Lung (tissue), 12 donors: ENCODE results near the gene UBE3A. TPM values are rescaled to one million over a fixed set of nuclear protein-coding genes. Genes with fewer than 3 reads are reported as not detected.

ENCODE experiments used
- ATAC-seq: fragments of 200-7000 bp; cut with Tn5 transposase; one replicate; pipeline ENCODE4 v1.9.1; 2020; ENCODE audit warnings: moderate number of reproducible peaks; ENCODE audit not compliant: insufficient read depth, low FRiP score
- DNase-seq, 3 donors: peaks; one replicate each; pipeline ENCODE4 v3.0.0-alpha.2; 2013 to 2017
- H3K27ac ChIP-seq, 2 donors: one replicate each; pipeline ENCODE4 v1.5.1; 2013; ENCODE audit warnings: mild to moderate bottlenecking in 2 of 2, moderate library complexity in 2 of 2, control low read depth in 1 of 2, inconsistent platforms in 1 of 2, low read depth in 1 of 2, low read length in 1 of 2
- H3K27me3 ChIP-seq, 3 donors: one replicate each; pipeline ENCODE4 v1.5.1; 2013; ENCODE audit warnings: low read length in 2 of 3; ENCODE audit not compliant: control insufficient read depth in 3 of 3, insufficient read depth in 3 of 3
- H3K36me3 ChIP-seq, 4 donors: one replicate each; pipeline ENCODE4 v1.5.1; 2013; ENCODE audit warnings: low read length in 4 of 4, mild to moderate bottlenecking in 1 of 4, moderate library complexity in 1 of 4; ENCODE audit not compliant: control insufficient read depth in 4 of 4, insufficient read depth in 4 of 4
- H3K4me1 ChIP-seq, 5 donors: one replicate each; pipeline ENCODE4 v1.5.1; 2013; ENCODE audit warnings: low read length in 5 of 5, mild to moderate bottlenecking in 2 of 5, moderate library complexity in 1 of 5; ENCODE audit not compliant: control insufficient read depth in 5 of 5, insufficient read depth in 5 of 5
- H3K4me3 ChIP-seq: one replicate; pipeline ENCODE4 v1.5.1; 2013; ENCODE audit warnings: mild to moderate bottlenecking, control low read depth, moderate library complexity
- H3K9ac ChIP-seq, 2 donors: one replicate each; pipeline ENCODE4 v1.5.1; 2013; ENCODE audit warnings: low read length in 2 of 2, control low read depth in 1 of 2; ENCODE audit not compliant: insufficient read depth in 1 of 2
- H3K9me3 ChIP-seq, 4 donors: one replicate each; pipeline ENCODE4 v1.5.1; 2013; ENCODE audit warnings: low read length in 3 of 4, mild to moderate bottlenecking in 1 of 4, moderate library complexity in 1 of 4; ENCODE audit not compliant: control insufficient read depth in 4 of 4, insufficient read depth in 3 of 4
- WGBS, 2 donors: extraction: QIAGEN DNeasy Blood & Tissue Kit; methylation state at CpG; one replicate each; pipeline ENCODE4 v1.1.7; 2013; 5-methylcytosine and 5-hydroxymethylcytosine counted together
- polyA plus RNA-seq, 2 donors: library from polyadenylated mRNA; stranded (reverse); fragments of 200-250 nt; gene quantifications; one replicate each; pipeline ENCODE4 v1.2.1, GENCODE V29; 2013
- total RNA-seq, 2 donors: library from RNA; depleted of rRNA in 1 of 2; stranded (reverse); fragments of >200 nt in 1 of 2; gene quantifications; one replicate each; pipeline ENCODE4 v1.2.1, GENCODE V29; 2014 to 2021
- TF ChIP-seq, protein P1 (sequence below): IDR thresholded peaks from 2 replicates; pipeline ENCODE4 v1.5.1; 2012; ENCODE audit warnings: mild to moderate bottlenecking; ENCODE audit errors: control extremely low read depth, extremely low read depth
- donor health status: control.
- donor health status: control.
- donor health status: Bipolar disorder and iron deficiency.
- donor health status: healthy.
- donor health status: DM: yes; HTN: yes; CAD: no.

Gene UBE3A
- total and polyA plus RNA-seq, 4 donors = 17.3 to 123 (median 59.8) TPM

GRCh38 chr15:25439369-25439836 lies 579 bp upstream of the UBE3A start:
- Histone ChIP-seq H3K27ac (peak overlapping the region; percentile 86 to 99), H3K36me3 (peaks cover 0 to 11% (median 3%) of the 10 kb centered on the region in 4 donors), H3K27me3 (no peaks in the 10 kb centered on the region), H3K4me3 (peak overlapping the region; percentile 99), H3K9me3 (peaks cover 0 to 2% (median 0%) of the 10 kb centered on the region in 4 donors), H3K9ac (peak overlapping the region; percentile 82 to 96), H3K4me1 (peaks cover 0 to 12% (median 6%) of the 10 kb centered on the region in 5 donors)
- TF ChIP-seq, protein P1, sequence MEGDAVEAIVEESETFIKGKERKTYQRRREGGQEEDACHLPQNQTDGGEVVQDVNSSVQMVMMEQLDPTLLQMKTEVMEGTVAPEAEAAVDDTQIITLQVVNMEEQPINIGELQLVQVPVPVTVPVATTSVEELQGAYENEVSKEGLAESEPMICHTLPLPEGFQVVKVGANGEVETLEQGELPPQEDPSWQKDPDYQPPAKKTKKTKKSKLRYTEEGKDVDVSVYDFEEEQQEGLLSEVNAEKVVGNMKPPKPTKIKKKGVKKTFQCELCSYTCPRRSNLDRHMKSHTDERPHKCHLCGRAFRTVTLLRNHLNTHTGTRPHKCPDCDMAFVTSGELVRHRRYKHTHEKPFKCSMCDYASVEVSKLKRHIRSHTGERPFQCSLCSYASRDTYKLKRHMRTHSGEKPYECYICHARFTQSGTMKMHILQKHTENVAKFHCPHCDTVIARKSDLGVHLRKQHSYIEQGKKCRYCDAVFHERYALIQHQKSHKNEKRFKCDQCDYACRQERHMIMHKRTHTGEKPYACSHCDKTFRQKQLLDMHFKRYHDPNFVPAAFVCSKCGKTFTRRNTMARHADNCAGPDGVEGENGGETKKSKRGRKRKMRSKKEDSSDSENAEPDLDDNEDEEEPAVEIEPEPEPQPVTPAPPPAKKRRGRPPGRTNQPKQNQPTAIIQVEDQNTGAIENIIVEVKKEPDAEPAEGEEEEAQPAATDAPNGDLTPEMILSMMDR = no peak
- ATAC-seq = no peak
- DNase-seq = peak in 1 of 3 donors; percentile 57
- WGBS, 2 donors = 6 to 7% methylated on average over 14 of the region's 14 CpGs

DNA sequence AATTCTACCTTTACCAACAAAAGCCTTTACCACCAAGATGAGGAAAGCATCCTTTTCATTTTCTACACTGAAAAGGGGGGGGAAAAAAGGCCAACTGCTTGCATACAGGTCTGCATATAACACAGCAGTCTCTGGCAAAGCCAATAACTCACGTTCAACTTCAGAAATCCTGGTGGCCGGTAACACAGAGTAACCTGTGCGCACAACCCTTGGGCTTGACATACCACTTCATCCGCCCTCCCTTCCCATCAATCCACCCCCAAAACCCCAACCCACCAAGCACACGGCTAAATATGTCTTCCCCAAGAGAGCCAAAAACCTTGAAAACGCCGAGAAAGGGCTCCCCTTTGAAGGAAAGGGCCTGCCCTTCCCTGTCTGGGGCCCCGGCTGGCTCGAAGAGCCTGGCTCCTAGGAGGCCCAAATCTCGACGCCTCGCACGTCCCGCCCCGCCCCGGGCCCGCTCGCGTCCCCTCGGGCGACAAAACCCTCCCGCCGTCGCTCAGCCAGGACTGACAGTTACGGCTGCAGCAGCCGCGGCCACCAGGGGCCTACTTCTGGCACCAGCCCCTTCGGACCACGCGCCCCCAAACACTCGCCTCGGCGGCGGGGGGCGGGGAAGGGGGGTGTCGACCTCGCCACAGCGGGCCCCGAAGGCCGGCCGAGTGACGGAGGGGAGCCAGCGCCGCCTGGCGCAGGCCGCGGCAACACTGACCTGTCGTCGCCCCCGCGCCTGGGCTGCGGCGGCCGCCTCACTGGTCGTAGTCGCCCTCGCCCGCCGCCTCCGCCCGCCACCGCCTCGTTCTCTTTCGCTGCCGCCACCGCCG lies 835 bp downstream of the UBE3A start:
- ATAC-seq = peak; percentile 60
- no peaks in the 10 kb centered on the region for H3K27me3 ChIP-seq
- TF ChIP-seq, protein P1 = peak; percentile 2
- peaks cover 0 to 2% (median 0%) of the 10 kb centered on the region in 4 donors for H3K9me3 ChIP-seq
- H3K9ac ChIP-seq = peak overlapping the region; percentile 93 to 96
- WGBS, 2 donors = 0 to 1% methylated on average over 58 to 67 of the region's 67 CpGs
- H3K36me3 ChIP-seq = peaks cover 0 to 11% (median 3%) of the 10 kb centered on the region in 4 donors
- peaks cover 0 to 12% (median 6%) of the 10 kb centered on the region in 5 donors for H3K4me1 ChIP-seq
- peak overlapping the region; percentile 99 for H3K4me3 ChIP-seq
- H3K27ac ChIP-seq = peak overlapping the region; percentile 99 to 100
- peak; percentile 72 to 81 (median 77) for DNase-seq

GRCh38 chr15:25436707-25437106 lies 2.1 kb downstream of the UBE3A start:
- TF ChIP-seq, protein P1 = no peak
- H3K4me3 ChIP-seq = no peak overlapping the region
- peaks cover 0 to 19% (median 6%) of the 10 kb centered on the region in 5 donors for H3K4me1 ChIP-seq
- no peak for ATAC-seq
- no peak for DNase-seq
- no peak overlapping the region for H3K27ac ChIP-seq
- H3K36me3 ChIP-seq = peaks cover 0 to 11% (median 3%) of the 10 kb centered on the region in 4 donors
- H3K27me3 ChIP-seq = no peaks in the 10 kb centered on the region
- peaks cover 0 to 2% (median 0%) of the 10 kb centered on the region in 4 donors for H3K9me3 ChIP-seq
- peak overlapping the region in 1 of 2 donors; percentile 14 for H3K9ac ChIP-seq
